GM12878 (cell line): ENCODE results near the gene CEP57. TPM values are rescaled to one million over a fixed set of nuclear protein-coding genes. Genes with fewer than 3 reads are reported as not detected.

ENCODE experiments used
- ATAC-seq: fragments of 200-7000 bp; cut with Tn5 transposase; 3 replicates; pipeline ENCODE4 v1.9.1; 2020; ENCODE audit warnings: mild to moderate bottlenecking, moderate library complexity
- BruUV-seq: library from RNA; stranded (reverse); fragments of 400-500 nt; replicated peaks from 2 replicates; lab custom pipeline; 2021; lab: Mats Ljungman, UMichigan
- CTCF ChIA-PET: fragments of 300-600 bp; sonication (Branson Sonifier 250); formaldehyde crosslinking; extraction: SDS; loops from one replicate; lab custom pipeline; 2021; ENCODE audit warnings: inconsistent platforms; lab: Yijun Ruan, JAX
- POLR2A ChIA-PET: fragments of 350-600 bp; formaldehyde crosslinking; extraction: SDS; loops from one replicate; lab custom pipeline; 2021; ENCODE audit warnings: inconsistent platforms; lab: Charles Lee
- RAD21 ChIA-PET: fragments of 300-600 bp; sonication (Branson Sonifier 250); formaldehyde crosslinking; loops from one replicate; lab custom pipeline; 2023; ENCODE audit warnings: antibody characterized with exemption; ENCODE audit not compliant: unreplicated experiment; lab: Charles Lee
- SMC1A ChIA-PET: fragments of 300-600 bp; sonication (Branson Sonifier 250); formaldehyde crosslinking; loops from one replicate; lab custom pipeline; 2023; ENCODE audit not compliant: unreplicated experiment, uncharacterized antibody; lab: Charles Lee
- DNase-seq: peaks from one replicate; pipeline ENCODE4 v3.0.0-alpha.2; 2011; ENCODE audit warnings: low read depth, low spot score
- FAIRE-seq: peaks from 3 replicates; lab custom pipeline; 2011; peaks lifted over from hg19 to GRCh38; lab: Jason Lieb, UNC
- H2AFZ ChIP-seq: 2 replicates; pipeline ENCODE4 v1.6.0; 2011; ENCODE audit warnings: low read depth, low read length, control low read depth; ENCODE audit not compliant: control insufficient read depth
- H3K27ac ChIP-seq: 2 replicates; pipeline ENCODE4 v1.5.1; 2011; ENCODE audit warnings: control low read depth; ENCODE audit not compliant: control insufficient read depth, insufficient read depth
- H3K27me3 ChIP-seq, 2 experiments: replicated peaks in 1 of 2; 2 replicates each; pipeline versions ENCODE4 v1.6.0 to v1.6.1; 2011; ENCODE audit warnings: low read length in 1 of 2; ENCODE audit not compliant: control insufficient read depth in 2 of 2, insufficient read depth in 2 of 2
- H3K36me3 ChIP-seq, 2 experiments: 2 replicates each; pipeline ENCODE4 v1.5.1; 2011; ENCODE audit warnings: low read length in 1 of 2; ENCODE audit not compliant: control insufficient read depth in 2 of 2, insufficient read depth in 2 of 2
- H3K4me1 ChIP-seq: 2 replicates; pipeline ENCODE4 v1.6.1; 2011; ENCODE audit warnings: mild to moderate bottlenecking, low read length, moderate library complexity, mixed read lengths; ENCODE audit not compliant: control insufficient read depth, insufficient read depth
- H3K4me2 ChIP-seq: 2 replicates; pipeline ENCODE4 v1.6.0; 2011; ENCODE audit warnings: control low read depth; ENCODE audit not compliant: control insufficient read depth, insufficient read depth
- H3K4me3 ChIP-seq: fragments of 200-600 bp; sonication (generic); 2 replicates; pipeline ENCODE4 v1.5.1; 2016
- H3K79me2 ChIP-seq: 2 replicates; pipeline ENCODE4 v1.6.0; 2011; ENCODE audit warnings: low read length; ENCODE audit not compliant: control insufficient read depth, insufficient read depth
- H3K9ac ChIP-seq: 2 replicates; pipeline ENCODE4 v1.8.0; 2011; ENCODE audit warnings: low read length, control low read depth, mixed read lengths; ENCODE audit not compliant: control insufficient read depth, insufficient read depth
- H3K9me3 ChIP-seq: replicated peaks from 3 replicates; pipeline ENCODE4 v1.5.1; 2011; ENCODE audit warnings: mild to moderate bottlenecking, low read length; ENCODE audit not compliant: control insufficient read depth, insufficient read depth
- H4K20me1 ChIP-seq: 2 replicates; pipeline ENCODE4 v1.6.0; 2011; ENCODE audit not compliant: control insufficient read depth, insufficient read depth
- ATF2 ChIP-seq: IDR thresholded peaks from 2 replicates; pipeline ENCODE4 v1.6.1; 2012; ENCODE audit warnings: low read length, inconsistent platforms
- ATF7 ChIP-seq: fragments of 450-650 bp; IDR thresholded peaks from 2 replicates; pipeline ENCODE4 v1.6.1; 2016; ENCODE audit warnings: low read depth, mild to moderate bottlenecking
- FOXK2 ChIP-seq: fragments of 450-650 bp; IDR thresholded peaks from 2 replicates; pipeline ENCODE4 v1.6.1; 2017; ENCODE audit warnings: mild to moderate bottlenecking, moderate library complexity
- HDAC6 ChIP-seq: fragments of 200-600 bp; sonication (generic); IDR thresholded peaks from one replicate; pipeline ENCODE4 v1.8.0; 2017; ENCODE audit warnings: antibody characterized with exemption; ENCODE audit not compliant: unreplicated experiment
- IKZF1 ChIP-seq: fragments of 450-650 bp; conservative IDR thresholded peaks from 2 replicates; pipeline ENCODE4 v1.6.1; 2017; ENCODE audit warnings: antibody characterized with exemption, mild to moderate bottlenecking
- MTA2 ChIP-seq: fragments of 450-650 bp; IDR thresholded peaks from 2 replicates; pipeline ENCODE4 v1.6.1; 2016; ENCODE audit warnings: low read depth, mild to moderate bottlenecking, moderate library complexity
- MXI1 ChIP-seq: fragments of 150-350 bp; IDR thresholded peaks from 2 replicates; pipeline ENCODE4 v1.6.1; 2011; ENCODE audit warnings: low read depth, mild to moderate bottlenecking, inconsistent platforms, low read length, improper control_type of control experiment
- NRF1 ChIP-seq: conservative IDR thresholded peaks from 2 replicates; pipeline ENCODE4 v1.6.1; 2011; ENCODE audit warnings: mild to moderate bottlenecking, low read depth, low read length, improper control_type of control experiment
- TBL1XR1 ChIP-seq: IDR thresholded peaks from 2 replicates; pipeline ENCODE4 v1.6.1; 2012; ENCODE audit warnings: low read depth, low read length, improper control_type of control experiment
- WGBS: methylation state at CpG from one replicate; pipeline ENCODE4 v1.1.6; 2016; ENCODE audit warnings: low lambda C conversion rate; ENCODE audit not compliant: insufficient replicate concordance, insufficient coverage; ENCODE audit errors: missing lambda C conversion rate; 5-methylcytosine and 5-hydroxymethylcytosine counted together
- in situ Hi-C: fragments of 300-500 bp; cut with MboI; formaldehyde crosslinking; loops from 9 replicates; pipeline ENCODE4 v1.14.3; 2018; ENCODE audit warnings: mixed read lengths
- intact Hi-C: fragments of 100-400 bp; cut with micrococcal nuclease; formaldehyde crosslinking; loops from one replicate; pipeline ENCODE4 v1.14.2; 2022; ENCODE audit not compliant: unreplicated experiment
- polyA plus RNA-seq, 11 experiments: library from polyadenylated mRNA; depleted of rRNA in 4 of 11; unstranded in 6 of 11; stranded (reverse) in 5 of 11; fragments of >200 nt; fragmentation: Nextera tagmentation in 4 of 11; fragmentation: Illumina TruSeq in 1 of 11; extraction: Ambion mirVana in 4 of 11; extraction: Trizol in 1 of 11; gene quantifications; 1 replicate in 1 of 11; 2 replicates in 10 of 11; pipeline versions ENCODE4 v1.2.1 to v1.2.3, GENCODE V29; 2011 to 2016; ENCODE audit warnings: inconsistent platforms in 2 of 11, missing spikeins in 2 of 11, low read depth in 1 of 11
- total RNA-seq, 4 experiments: library from RNA; depleted of rRNA in 3 of 4; stranded (reverse); fragments of >200 nt in 3 of 4; fragmentation: Illumina TruSeq in 1 of 4; extraction: Trizol in 1 of 4; gene quantifications; 2 replicates each; pipeline versions ENCODE4 v1.2.1 to v1.2.3, GENCODE V29; 2013 to 2021
- TF ChIP-seq, protein P1 (sequence below): fragments of 150-350 bp; IDR thresholded peaks from 2 replicates; pipeline ENCODE4 v1.6.1; 2014; ENCODE audit warnings: mild to moderate bottlenecking, low read depth, low read length
- TF ChIP-seq, protein P2 (sequence below): IDR thresholded peaks from 2 replicates; pipeline ENCODE4 v1.6.1; 2011; ENCODE audit warnings: low read depth, low read length, improper control_type of control experiment, borderline replicate concordance
- TF ChIP-seq, protein P3 (sequence below): IDR thresholded peaks from 2 replicates; pipeline ENCODE4 v1.6.1; 2012; ENCODE audit warnings: mild to moderate bottlenecking, low read depth, low read length

CEP57 gene
- total and polyA plus RNA-seq, 10 of the 15 experiments (the other 5 are each of a cell fraction or from before 2014, with no cell fraction given): 19.4 to 85.4 (median 56.8) TPM

DNA sequence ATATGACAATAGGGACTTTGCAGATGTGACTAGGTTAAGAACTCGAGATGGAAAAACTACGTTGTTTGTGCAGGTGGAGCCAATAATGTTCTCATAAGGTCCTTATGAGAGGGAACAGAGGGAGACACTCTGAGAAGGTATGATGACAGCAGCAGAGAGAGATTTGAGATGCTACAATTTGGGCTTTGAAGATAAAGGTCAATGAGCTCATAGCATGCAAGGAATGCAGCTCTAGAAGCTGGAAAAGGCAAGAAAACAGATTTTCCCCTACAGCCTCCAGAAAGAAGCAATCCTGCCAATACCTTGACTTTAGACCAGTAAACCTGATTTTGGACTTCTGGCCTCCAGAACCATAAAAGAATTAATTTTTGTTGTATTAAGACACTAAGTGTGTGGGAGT lies 21.8 kb upstream of the CEP57 start:
- BruUV-seq: no TSS peak
- POLR2A ChIA-PET: no interaction called here

More for the DNA sequence above, 21.8 kb upstream of the CEP57 start:
- no peak for ATAC-seq
- SMC1A ChIA-PET: interaction anchor here (0.9 to 10.8 kb wide), 8 partner anchors 11 to 699 kb away, joined by 3 to 249 read pairs (median 4); partner anchors contain the start of gene FAM76B
- TF ChIP-seq, protein P1, sequence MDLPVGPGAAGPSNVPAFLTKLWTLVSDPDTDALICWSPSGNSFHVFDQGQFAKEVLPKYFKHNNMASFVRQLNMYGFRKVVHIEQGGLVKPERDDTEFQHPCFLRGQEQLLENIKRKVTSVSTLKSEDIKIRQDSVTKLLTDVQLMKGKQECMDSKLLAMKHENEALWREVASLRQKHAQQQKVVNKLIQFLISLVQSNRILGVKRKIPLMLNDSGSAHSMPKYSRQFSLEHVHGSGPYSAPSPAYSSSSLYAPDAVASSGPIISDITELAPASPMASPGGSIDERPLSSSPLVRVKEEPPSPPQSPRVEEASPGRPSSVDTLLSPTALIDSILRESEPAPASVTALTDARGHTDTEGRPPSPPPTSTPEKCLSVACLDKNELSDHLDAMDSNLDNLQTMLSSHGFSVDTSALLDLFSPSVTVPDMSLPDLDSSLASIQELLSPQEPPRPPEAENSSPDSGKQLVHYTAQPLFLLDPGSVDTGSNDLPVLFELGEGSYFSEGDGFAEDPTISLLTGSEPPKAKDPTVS: no peak
- TF ChIP-seq HDAC6 (no peak), MXI1 (no peak), NRF1 (no peak), FOXK2 (no peak), TBL1XR1 (no peak), ATF7 (no peak), ATF2 (no peak), IKZF1 (no peak), MTA2 (no peak)
- TF ChIP-seq, protein P2, sequence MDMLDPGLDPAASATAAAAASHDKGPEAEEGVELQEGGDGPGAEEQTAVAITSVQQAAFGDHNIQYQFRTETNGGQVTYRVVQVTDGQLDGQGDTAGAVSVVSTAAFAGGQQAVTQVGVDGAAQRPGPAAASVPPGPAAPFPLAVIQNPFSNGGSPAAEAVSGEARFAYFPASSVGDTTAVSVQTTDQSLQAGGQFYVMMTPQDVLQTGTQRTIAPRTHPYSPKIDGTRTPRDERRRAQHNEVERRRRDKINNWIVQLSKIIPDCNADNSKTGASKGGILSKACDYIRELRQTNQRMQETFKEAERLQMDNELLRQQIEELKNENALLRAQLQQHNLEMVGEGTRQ: no peak
- TF ChIP-seq, protein P3, sequence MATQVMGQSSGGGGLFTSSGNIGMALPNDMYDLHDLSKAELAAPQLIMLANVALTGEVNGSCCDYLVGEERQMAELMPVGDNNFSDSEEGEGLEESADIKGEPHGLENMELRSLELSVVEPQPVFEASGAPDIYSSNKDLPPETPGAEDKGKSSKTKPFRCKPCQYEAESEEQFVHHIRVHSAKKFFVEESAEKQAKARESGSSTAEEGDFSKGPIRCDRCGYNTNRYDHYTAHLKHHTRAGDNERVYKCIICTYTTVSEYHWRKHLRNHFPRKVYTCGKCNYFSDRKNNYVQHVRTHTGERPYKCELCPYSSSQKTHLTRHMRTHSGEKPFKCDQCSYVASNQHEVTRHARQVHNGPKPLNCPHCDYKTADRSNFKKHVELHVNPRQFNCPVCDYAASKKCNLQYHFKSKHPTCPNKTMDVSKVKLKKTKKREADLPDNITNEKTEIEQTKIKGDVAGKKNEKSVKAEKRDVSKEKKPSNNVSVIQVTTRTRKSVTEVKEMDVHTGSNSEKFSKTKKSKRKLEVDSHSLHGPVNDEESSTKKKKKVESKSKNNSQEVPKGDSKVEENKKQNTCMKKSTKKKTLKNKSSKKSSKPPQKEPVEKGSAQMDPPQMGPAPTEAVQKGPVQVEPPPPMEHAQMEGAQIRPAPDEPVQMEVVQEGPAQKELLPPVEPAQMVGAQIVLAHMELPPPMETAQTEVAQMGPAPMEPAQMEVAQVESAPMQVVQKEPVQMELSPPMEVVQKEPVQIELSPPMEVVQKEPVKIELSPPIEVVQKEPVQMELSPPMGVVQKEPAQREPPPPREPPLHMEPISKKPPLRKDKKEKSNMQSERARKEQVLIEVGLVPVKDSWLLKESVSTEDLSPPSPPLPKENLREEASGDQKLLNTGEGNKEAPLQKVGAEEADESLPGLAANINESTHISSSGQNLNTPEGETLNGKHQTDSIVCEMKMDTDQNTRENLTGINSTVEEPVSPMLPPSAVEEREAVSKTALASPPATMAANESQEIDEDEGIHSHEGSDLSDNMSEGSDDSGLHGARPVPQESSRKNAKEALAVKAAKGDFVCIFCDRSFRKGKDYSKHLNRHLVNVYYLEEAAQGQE: no peak
- TF ChIP-seq, all 136 proteins: peak for 0
- no peak overlapping the region for H3K4me2 ChIP-seq
- no peak overlapping the region for H3K27ac ChIP-seq
- H3K27me3 ChIP-seq: no peaks in the 10 kb centered on the region
- WGBS: 77% methylated on average over 2 of the region's 2 CpGs
- DNase-seq: no peak
- no peak overlapping the region for H3K4me3 ChIP-seq
- H3K79me2 ChIP-seq: no peaks in the 10 kb centered on the region
- H3K4me1 ChIP-seq: no peaks in the 10 kb centered on the region
- peaks cover 2 to 4% of the 10 kb centered on the region in 2 experiments; a peak in 3 of 4 replicates for H3K36me3 ChIP-seq
- H2AFZ ChIP-seq: no peak overlapping the region
- no peaks in the 10 kb centered on the region for H4K20me1 ChIP-seq
- ChIA-PET CTCF (interaction anchor here (1.1 to 12.2 kb wide), 5 partner anchors 11 to 613 kb away, joined by 3 to 324 read pairs (median 11); no protein-coding TSS in a partner anchor), RAD21 (interaction anchor here (0.7 to 10.8 kb wide), 6 partner anchors 10 to 614 kb away, joined by 3 to 215 read pairs (median 4); no protein-coding TSS in a partner anchor)
- no peak overlapping the region for H3K9ac ChIP-seq
- in situ Hi-C loops: no loop called here
- intact Hi-C loops: no loop called here
- no peak for FAIRE-seq
- no peaks in the 10 kb centered on the region for H3K9me3 ChIP-seq
